GM12865 (cell line): ENCODE measurements around the gene XRCC1.

Source experiments
- DNase-seq: peaks from one replicate; pipeline ENCODE4 v3.0.0; 2010; ENCODE audit warnings: low read depth
- H3K4me3 ChIP-seq: 2 replicates; pipeline ENCODE4 v1.5.1; 2011; ENCODE audit warnings: mild to moderate bottlenecking, low read depth, low read length, control low read depth
- TF ChIP-seq, protein P1 (sequence below): IDR thresholded peaks from 2 replicates; pipeline ENCODE4 v1.5.1; 2011; ENCODE audit warnings: low read length, control low read depth, low read depth, inconsistent platforms; ENCODE audit not compliant: insufficient read depth; ENCODE audit errors: missing control alignments

Gene XRCC1

DNA sequence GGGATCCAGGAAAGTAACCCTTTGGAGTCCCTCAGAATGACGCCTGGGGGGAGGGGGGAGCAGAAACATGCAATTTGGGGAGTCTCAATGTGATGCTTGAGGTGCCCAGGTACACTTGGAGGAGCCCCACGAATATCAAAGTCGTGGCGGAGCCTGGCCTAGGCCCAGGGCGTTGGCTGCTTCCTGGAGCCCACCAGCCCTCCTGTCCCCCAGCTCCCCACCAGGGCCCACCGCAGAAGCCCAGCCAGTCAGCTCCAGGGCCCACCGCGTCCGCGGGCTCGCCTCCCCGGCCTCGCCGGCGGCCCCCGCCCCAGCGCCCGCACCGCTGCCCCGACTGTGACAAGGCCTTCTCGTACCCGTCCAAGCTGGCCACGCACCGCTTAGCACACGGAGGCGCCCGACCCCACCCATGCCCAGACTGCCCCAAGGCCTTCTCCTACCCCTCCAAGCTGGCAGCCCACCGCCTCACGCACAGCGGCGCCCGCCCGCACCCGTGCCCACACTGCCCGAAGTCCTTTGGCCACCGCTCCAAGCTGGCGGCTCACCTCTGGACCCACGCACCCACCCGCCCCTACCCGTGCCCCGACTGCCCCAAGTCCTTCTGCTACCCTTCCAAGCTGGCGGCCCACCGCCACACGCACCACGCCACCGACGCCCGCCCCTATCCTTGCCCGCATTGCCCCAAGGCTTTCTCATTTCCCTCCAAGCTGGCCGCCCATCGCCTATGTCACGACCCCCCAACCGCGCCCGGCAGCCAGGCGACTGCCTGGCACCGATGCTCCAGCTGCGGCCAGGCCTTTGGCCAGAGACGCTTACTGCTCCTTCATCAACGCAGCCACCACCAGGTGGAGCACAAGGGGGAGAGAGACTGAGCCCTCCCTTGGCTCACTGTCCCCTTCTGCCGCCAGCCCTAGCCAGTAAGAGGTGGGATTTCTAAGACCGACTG lies 40.2 kb downstream of the XRCC1 start:
- H3K4me3 ChIP-seq = no peak overlapping the region
- peak; percentile 35 for DNase-seq
- TF ChIP-seq, protein P1, sequence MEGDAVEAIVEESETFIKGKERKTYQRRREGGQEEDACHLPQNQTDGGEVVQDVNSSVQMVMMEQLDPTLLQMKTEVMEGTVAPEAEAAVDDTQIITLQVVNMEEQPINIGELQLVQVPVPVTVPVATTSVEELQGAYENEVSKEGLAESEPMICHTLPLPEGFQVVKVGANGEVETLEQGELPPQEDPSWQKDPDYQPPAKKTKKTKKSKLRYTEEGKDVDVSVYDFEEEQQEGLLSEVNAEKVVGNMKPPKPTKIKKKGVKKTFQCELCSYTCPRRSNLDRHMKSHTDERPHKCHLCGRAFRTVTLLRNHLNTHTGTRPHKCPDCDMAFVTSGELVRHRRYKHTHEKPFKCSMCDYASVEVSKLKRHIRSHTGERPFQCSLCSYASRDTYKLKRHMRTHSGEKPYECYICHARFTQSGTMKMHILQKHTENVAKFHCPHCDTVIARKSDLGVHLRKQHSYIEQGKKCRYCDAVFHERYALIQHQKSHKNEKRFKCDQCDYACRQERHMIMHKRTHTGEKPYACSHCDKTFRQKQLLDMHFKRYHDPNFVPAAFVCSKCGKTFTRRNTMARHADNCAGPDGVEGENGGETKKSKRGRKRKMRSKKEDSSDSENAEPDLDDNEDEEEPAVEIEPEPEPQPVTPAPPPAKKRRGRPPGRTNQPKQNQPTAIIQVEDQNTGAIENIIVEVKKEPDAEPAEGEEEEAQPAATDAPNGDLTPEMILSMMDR = peak; percentile 40

DNA sequence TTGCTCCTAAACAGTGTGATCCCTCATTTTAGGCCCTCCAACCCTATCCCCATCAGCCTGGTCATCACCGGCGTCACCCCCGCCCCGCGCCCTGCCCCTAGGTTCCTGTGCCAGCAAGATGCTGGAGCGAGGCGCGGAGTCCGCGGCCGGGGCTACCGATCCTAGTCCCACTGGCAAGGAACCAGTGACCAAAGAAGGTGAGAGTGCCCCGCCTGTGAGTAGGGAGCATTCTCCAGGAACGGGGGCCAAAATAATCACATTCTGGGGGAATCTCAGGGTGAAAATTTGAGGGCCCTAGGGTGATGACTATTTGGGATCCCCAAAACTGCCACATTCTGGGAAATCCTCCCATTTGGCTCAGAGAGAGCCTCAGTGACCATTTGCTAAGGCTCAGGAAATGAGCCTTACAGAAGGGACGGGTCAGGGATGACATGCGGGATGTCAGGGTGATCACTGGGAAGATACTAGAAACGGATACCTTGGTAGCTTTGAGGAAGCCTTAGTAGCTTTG lies 41.0 kb downstream of the XRCC1 start:
- TF ChIP-seq, protein P1 = no peak
- no peak for DNase-seq
- no peak overlapping the region for H3K4me3 ChIP-seq

DNA sequence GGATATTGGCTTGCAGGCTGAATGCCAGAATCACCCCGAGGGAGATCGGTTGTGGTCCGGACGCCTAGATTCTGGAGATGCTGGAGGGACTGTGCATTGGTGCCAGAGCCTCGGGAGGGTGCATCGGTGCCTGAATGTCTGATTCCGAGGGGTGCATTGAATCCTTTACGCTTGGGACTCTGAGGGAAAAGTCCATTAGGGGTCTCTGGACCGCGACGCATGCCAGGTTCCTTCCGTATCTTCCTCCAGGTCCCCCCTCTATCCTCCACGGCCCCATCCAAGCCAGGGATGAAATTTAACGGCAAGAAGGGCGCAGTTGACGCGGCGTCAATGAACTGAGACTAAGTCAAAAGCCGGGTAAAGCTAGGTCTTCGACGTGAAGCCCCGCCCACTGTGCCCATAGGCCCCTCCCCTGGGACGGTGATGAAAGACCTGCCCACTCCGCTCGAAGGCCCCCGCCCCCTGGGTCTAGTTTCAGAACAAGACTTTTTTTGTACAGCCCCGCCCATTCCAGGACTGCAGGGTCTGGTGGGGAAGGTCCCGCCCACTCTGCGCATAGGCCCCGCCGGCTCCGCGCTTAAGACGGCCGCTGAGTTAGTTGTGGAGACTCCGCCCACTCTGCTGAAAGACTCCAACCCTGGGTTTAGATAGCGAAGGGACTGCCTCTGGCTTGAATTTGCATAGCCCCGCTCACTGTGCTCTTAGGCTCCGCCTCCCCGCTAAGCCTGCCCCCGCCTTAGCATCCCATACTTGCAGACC lies 41.6 kb downstream of the XRCC1 start:
- H3K4me3 ChIP-seq = peak overlapping the region; percentile 84
- DNase-seq = peak; percentile 98
- TF ChIP-seq, protein P1 = no peak

DNA sequence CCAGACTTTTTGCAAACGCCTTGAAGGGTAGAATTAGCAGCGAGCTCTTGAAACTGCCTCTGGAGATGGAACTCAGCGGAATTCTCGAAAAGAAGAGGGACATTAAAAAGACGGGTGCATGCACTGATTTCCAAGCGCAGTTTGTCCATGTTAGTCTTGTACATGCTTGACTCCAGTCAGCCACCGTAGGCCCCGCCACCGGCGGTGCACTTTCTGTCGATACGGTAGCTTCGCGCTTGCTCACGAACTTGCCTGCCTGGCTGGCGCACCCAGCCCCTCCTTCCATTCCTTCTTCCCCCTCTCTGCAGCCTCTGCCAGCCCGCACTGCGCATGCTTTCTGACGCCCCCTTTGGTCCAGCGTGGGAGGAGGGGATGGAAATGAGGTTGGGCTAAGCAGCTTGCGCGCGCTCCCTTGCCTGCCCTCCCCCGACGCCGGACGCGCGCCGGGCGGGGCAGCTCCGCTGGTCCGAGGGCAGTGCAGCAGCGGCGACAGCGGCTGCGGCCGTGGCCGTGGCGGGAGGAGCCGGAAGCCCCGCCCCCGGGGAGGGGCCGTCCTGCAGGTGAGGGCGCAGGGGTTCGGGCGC lies 42.3 kb downstream of the XRCC1 start, which contains the start of gene ZNF575:
ZNF575 (plus strand) TSS at position 227 of the 584 bp plus-strand sequence. CDS start 1,235 bp downstream, outside the sequence.
- peak within 1 kb of the TSS; percentile 84 for H3K4me3 ChIP-seq
- DNase-seq = peak; percentile 98
- TF ChIP-seq, protein P1 = no peak

DNA sequence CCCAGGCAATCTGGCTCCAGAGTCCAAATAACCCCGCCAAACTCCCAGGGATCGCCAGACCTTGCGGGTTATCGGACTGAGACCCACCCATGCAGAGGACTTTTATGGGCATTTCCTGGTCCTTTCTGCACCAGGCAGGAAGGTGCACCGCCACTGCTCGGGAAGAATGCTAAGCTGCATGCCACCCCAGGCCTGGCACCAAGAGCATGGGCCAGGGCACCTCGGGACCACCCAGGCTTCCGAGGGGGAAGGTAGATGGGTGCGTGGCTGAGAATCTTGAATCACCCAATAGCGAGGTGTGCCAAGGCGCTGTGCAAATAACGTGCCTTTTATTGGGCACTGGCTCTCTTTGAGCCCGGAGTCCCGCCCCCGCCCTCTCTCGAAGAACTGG lies 42.8 kb downstream of the XRCC1 start:
- H3K4me3 ChIP-seq = peak overlapping the region; percentile 84
- TF ChIP-seq, protein P1 = no peak
- DNase-seq = peak; percentile 87

DNA sequence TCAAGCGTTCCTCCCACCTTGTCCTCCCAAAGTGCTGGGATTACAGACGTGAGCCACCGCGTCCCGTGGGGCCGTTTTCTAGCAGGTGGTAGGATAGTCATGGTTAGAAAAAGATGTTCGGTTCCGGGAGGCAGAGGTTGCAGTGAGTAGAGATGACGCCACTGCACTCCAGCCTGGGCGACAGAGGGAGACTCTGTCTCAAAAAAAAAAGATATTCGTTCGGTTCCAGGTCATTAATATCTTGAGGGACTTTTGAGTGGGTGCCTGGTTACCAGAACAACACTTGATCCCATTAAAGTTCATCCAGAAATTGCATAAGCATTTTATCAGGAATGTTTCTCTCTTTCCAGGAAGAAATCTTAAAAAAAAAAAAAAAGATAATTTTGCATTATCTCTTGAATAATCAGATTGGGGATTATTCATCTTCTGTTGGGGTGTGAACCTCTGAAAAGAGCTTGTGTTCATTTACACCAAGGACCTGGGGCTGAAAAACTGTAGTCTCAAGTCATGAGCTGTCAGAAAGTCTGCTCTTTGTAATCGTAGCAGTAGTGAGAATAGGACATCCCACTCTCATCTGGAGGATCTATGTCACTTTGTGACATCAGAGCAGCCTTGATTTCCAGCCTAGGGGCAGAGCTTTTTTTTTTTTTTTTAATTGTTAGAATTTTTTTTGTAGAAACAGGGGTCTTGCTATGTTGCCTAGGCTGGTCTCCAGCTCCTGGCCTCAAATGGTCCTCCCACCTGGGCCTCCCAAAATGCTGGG lies 47.3 kb downstream of the XRCC1 start:
- TF ChIP-seq, protein P1 = no peak
- H3K4me3 ChIP-seq = peak overlapping the region; percentile 92
- DNase-seq = peak; percentile 25
